OCI-LY3 (cell line): ENCODE data around the gene FALEC.

Experiments used
- H2AFZ ChIP-seq: fragments of 200-600, 300-600 bp; shearing (Covaris generic); 2 replicates; pipeline ENCODE4 v1.6.0; 2014; ENCODE audit warnings: antibody characterized with exemption, low read depth, low read length
- H3K27ac ChIP-seq: fragments of 200-600, 300-600 bp; sonication (generic); 2 replicates; pipeline ENCODE4 v1.5.1; 2014; ENCODE audit warnings: mild to moderate bottlenecking, low read length, moderate library complexity, mixed read lengths
- H3K27me3 ChIP-seq: fragments of 200-600, 300-600 bp; sonication (generic); 2 replicates; pipeline ENCODE4 v1.6.1; 2014; ENCODE audit warnings: low read depth, low read length, mixed read lengths
- H3K36me3 ChIP-seq: fragments of 200-600, 300-600 bp; sonication (generic); replicated peaks from 2 replicates; pipeline ENCODE3; 2014; ENCODE audit warnings: low read depth, low read length, mixed read lengths
- H3K4me1 ChIP-seq: fragments of 300-600, 200-600 bp; sonication (generic); 2 replicates; pipeline ENCODE4 v1.6.1; 2014; ENCODE audit warnings: low read length, mixed read lengths
- H3K4me2 ChIP-seq: fragments of 200-600, 300-600 bp; sonication (generic); 2 replicates; pipeline ENCODE4 v1.6.1; 2014; ENCODE audit warnings: low read length, mixed read lengths
- H3K4me3 ChIP-seq: fragments of 300-600, 200-600 bp; sonication (generic); 2 replicates; pipeline ENCODE4 v1.5.1; 2014; ENCODE audit warnings: antibody characterized with exemption, mild to moderate bottlenecking, low read length, moderate library complexity
- H3K79me2 ChIP-seq: fragments of 300-600, 200-600 bp; shearing (Covaris generic); 2 replicates; pipeline ENCODE4 v1.6.1; 2014; ENCODE audit warnings: mild to moderate bottlenecking, low read length, mixed read lengths
- H3K9ac ChIP-seq: fragments of 300-600, 200-600 bp; shearing (Covaris generic); 2 replicates; pipeline ENCODE4 v1.6.0; 2014; ENCODE audit warnings: mild to moderate bottlenecking, low read length, moderate library complexity
- H3K9me3 ChIP-seq: fragments of 200-600, 300-600 bp; shearing (Covaris generic); 2 replicates; pipeline ENCODE4 v1.6.1; 2014; ENCODE audit warnings: low read length, mixed read lengths; ENCODE audit not compliant: insufficient read depth
- H4K20me1 ChIP-seq: fragments of 200-600, 300-600 bp; sonication (generic); 2 replicates; pipeline ENCODE4 v1.6.1; 2016; ENCODE audit warnings: low read length, mixed read lengths; ENCODE audit not compliant: insufficient read depth
- CTCF ChIP-seq: fragments of 200-600, 300-600 bp; sonication (generic); IDR thresholded peaks from 2 replicates; pipeline ENCODE4 v1.5.1; 2014; ENCODE audit warnings: antibody characterized with exemption, low read length, low read depth
- EZH2phosphoT487 ChIP-seq: fragments of 200-600 bp; shearing (Covaris generic); IDR thresholded peaks from 2 replicates; pipeline ENCODE4 v1.6.1; 2018; ENCODE audit warnings: antibody characterized with exemption, mixed run types, low read depth

Gene FALEC

DNA sequence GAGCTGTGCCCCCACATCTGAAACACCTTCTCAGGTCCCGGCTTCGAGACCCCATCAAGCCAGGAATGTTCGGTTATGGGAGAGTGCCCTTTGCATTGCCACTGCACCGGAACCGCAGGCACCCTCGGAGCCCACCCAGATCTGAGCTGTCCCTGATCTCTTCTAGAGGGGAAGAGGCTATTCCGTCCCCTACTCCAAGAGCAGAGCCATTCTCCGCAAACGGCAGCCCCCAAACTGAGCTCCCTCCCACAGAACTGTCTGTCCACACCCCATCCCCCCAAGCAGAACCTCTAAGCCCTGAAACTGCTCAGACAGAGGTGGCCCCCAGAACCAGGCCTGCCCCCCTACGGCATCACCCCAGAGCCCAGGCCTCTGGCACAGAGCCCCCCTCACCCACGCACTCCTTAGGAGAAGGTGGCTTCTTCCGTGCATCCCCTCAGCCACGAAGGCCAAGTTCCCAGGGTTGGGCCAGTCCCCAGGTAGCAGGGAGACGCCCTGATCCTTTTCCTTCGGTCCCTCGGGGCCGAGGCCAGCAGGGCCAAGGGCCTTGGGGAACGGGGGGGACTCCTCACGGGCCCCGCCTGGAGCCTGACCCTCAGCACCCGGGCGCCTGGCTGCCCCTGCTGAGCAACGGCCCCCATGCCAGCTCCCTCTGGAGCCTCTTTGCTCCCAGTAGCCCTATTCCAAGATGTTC is 38.0 kb downstream of the FALEC start:
- peaks cover 9% of the 10 kb centered on the region for H3K4me1 ChIP-seq
- TF ChIP-seq EZH2phosphoT487 (no peak), CTCF (no peak)

GRCh38 chr1:150554086-150554452 is 38.5 kb downstream of the FALEC start:
- Histone ChIP-seq H3K27ac (no peak overlapping the region), H3K4me2 (no peak overlapping the region), H3K9me3 (no peaks in the 10 kb centered on the region), H3K36me3 (no peaks in the 10 kb centered on the region), H3K27me3 (peaks cover 20% of the 10 kb centered on the region), H3K79me2 (no peaks in the 10 kb centered on the region), H4K20me1 (no peaks in the 10 kb centered on the region), H3K9ac (no peak overlapping the region), H3K4me3 (no peak overlapping the region), H2AFZ (no peak overlapping the region), H3K4me1 (peaks cover 8% of the 10 kb centered on the region)
- TF ChIP-seq EZH2phosphoT487 = no peak
- TF ChIP-seq CTCF = no peak

More for the DNA sequence above, 38.0 kb downstream of the FALEC start:
- H2AFZ ChIP-seq = no peak overlapping the region
- H4K20me1 ChIP-seq = no peaks in the 10 kb centered on the region
- no peak overlapping the region for H3K4me3 ChIP-seq
- no peaks in the 10 kb centered on the region for H3K9me3 ChIP-seq
- H3K79me2 ChIP-seq = no peaks in the 10 kb centered on the region
- H3K9ac ChIP-seq = no peak overlapping the region
- H3K27me3 ChIP-seq = peaks cover 21% of the 10 kb centered on the region
- H3K27ac ChIP-seq = no peak overlapping the region
- H3K4me2 ChIP-seq = no peak overlapping the region
- no peaks in the 10 kb centered on the region for H3K36me3 ChIP-seq

DNA sequence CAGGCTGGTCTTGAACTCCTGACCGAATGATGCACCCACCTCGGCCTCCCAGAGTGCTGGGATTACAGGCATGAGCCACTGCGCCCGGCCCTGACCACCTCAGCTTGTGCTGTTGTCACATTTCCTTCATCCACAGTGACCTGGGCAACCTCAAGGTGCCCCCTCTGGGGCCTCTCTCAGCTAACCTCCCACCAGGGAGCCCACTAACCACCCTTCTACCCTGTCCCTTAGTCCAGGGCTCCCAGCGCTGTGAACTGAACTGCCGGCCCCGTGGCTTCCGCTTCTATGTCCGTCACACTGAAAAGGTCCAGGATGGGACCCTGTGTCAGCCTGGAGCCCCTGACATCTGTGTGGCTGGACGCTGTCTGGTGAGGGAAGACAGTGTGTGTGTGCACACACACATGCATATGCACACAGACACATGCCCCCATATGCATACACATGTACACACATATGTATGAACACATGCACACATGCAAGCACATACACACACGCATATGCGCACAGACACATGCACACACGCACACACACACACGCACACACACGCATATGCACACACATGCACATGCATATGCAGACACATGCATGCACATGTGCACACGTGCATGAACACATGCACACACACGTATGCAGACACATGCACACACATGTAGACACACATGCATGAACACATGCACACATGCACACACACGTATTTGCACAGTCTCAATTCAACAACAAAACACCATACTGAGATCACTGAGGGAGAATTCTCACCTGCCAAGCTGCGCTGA is 39.8 kb downstream of the FALEC start:
- no peak overlapping the region for H3K4me3 ChIP-seq
- peaks cover 4% of the 10 kb centered on the region; the same call in 1 of the 2 replicates for H3K79me2 ChIP-seq
- no peaks in the 10 kb centered on the region for H3K9me3 ChIP-seq
- no peak overlapping the region for H3K9ac ChIP-seq
- H2AFZ ChIP-seq = no peak overlapping the region
- no peak overlapping the region for H3K4me2 ChIP-seq
- H3K36me3 ChIP-seq = no peaks in the 10 kb centered on the region
- no peaks in the 10 kb centered on the region for H4K20me1 ChIP-seq
- H3K27ac ChIP-seq = no peak overlapping the region
- H3K27me3 ChIP-seq = peaks cover 11% of the 10 kb centered on the region
- peaks cover 13% of the 10 kb centered on the region for H3K4me1 ChIP-seq
- TF ChIP-seq EZH2phosphoT487 (no peak), CTCF (no peak)
